Testis (tissue), 2 donors: ENCODE data around the gene MMP23B.
"Not testable (repeated sequence)": the region's sequence is repeated elsewhere in the genome, so short reads cannot be mapped to it uniquely, and the experiment has no call there.

Source experiments
- POLR2A ChIP-seq: fragments of 450-650 bp; IDR thresholded peaks from one replicate; pipeline ENCODE4 v1.6.1; 2017; ENCODE audit warnings: antibody characterized with exemption, mild to moderate bottlenecking, moderate library complexity
- TF ChIP-seq, protein P1 (sequence below), 3 experiments: fragments of 450-650 bp in 2 of 3; fragments of 200-600 bp in 1 of 3; sonication (generic) in 1 of 3; IDR thresholded peaks; one replicate each; pipeline ENCODE4 v1.5.1; 2016 to 2019; ENCODE audit warnings: antibody characterized with exemption in 3 of 3, mild to moderate bottlenecking in 2 of 3, moderate library complexity in 1 of 3

DNA sequence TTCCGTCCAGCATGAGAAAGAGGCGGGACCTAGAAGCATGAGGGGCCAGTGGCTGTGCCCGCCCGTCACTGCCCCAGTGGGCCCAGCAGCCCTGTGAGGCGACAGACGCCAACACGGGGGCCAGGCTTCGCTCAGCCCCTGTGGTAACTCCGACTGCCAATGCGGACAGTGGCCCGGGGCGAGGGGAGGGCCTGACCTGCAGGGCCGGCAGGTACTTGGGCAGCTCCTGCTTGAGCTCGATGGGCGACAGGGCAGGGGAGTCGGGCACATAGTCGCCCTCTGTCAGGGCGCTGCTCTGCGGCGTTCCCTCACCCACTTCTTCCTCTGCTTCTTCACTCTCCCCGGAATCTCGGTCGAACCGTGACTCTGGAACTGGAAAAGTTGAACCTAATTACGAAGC, 8.1 kb downstream of the MMP23B start:
- TF ChIP-seq, protein P1, sequence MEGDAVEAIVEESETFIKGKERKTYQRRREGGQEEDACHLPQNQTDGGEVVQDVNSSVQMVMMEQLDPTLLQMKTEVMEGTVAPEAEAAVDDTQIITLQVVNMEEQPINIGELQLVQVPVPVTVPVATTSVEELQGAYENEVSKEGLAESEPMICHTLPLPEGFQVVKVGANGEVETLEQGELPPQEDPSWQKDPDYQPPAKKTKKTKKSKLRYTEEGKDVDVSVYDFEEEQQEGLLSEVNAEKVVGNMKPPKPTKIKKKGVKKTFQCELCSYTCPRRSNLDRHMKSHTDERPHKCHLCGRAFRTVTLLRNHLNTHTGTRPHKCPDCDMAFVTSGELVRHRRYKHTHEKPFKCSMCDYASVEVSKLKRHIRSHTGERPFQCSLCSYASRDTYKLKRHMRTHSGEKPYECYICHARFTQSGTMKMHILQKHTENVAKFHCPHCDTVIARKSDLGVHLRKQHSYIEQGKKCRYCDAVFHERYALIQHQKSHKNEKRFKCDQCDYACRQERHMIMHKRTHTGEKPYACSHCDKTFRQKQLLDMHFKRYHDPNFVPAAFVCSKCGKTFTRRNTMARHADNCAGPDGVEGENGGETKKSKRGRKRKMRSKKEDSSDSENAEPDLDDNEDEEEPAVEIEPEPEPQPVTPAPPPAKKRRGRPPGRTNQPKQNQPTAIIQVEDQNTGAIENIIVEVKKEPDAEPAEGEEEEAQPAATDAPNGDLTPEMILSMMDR (IDR thresholded peaks at IDR 0.05), result not testable (repeated sequence)
- TF ChIP-seq POLR2A, result not testable (repeated sequence)
